Measurements from ENCODE around the gene HNF1B. TPM values are rescaled to one million over a fixed set of nuclear protein-coding genes. Genes with fewer than 3 reads are reported as not detected.

Gene HNF1B
- total RNA-seq, 1 experiment from 2014 or later = 2.0 TPM

DNA sequence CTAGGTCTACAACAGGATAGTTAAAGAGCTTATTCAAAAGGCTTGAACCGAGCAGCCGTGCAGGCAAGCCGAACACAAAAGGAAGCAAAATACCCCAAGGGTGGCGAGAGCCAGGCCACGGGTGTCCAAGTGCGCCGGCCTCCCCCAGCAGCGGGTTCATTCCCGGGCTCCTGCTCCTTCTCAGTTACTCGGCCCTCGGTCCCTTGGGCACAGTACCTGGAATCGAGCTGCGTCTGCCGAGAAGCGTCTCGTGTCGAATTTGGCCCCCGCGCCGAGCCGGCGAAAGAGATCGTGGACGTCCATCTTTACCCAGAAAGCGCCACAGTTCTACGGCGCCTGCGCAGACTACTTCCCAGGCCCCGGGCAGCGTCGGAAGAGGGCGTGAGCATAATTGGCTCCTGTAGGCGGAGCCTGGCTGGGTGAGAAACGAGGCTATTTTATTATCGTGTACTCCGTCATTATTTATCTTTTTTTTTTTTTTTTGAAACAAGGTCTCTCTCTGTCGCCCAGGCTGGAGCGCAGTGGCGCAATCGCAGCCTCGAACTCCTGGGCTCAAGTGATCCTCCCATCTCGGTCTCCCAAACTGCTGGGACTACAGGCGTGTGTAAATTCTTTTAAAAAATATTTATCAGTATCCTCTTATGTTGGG lies 101.6 kb downstream of the HNF1B start, which contains the start of gene DDX52:
Gene DDX52, minus strand, starts transcription at position 329 of the 649 bp plus-strand sequence. Its CDS starts 26 bp downstream, at position 303.
- ATAC-seq (peak; percentile 97), DNase-seq (peak; percentile 85)
- Histone ChIP-seq H3K79me2 (ENCODE audit: low read length) (peaks cover 44% of the 10 kb centered on the region), H3K27me3 (ENCODE audit: low read length) (no peaks in the 10 kb centered on the region), H3K4me3 (ENCODE audit: low read length) (peak within 1 kb of the TSS; percentile 96), H3K9ac (ENCODE audit: low read length) (peak within 1 kb of the TSS; percentile 87), H3K4me2 (ENCODE audit: low read length) (peak within 1 kb of the TSS; percentile 93), H3F3A (ENCODE audit: low read length, unreplicated experiment) (no peaks in the 10 kb centered on the region), H3K27ac (ENCODE audit: low read length) (0 out of 2 replicates have a peak within 1 kb of the TSS, but pooled peaks have one; percentile 19), H2AFZ (ENCODE audit: low read length) (peak within 1 kb of the TSS; percentile 84), H3K36me3 (ENCODE audit: low read depth, low read length) (peaks cover 6% of the 10 kb centered on the region; the same call in 1 of the 2 replicates), H3K9me3 (ENCODE audit: low read length) (no peaks in the 10 kb centered on the region), H4K20me1 (ENCODE audit: low read length) (peaks cover 8% of the 10 kb centered on the region; the same call in 1 of the 2 replicates), H3K4me1 (ENCODE audit: insufficient read depth, low read length) (peaks cover 8% of the 10 kb centered on the region), H3K9me2 (replicated peaks; ENCODE audit: low read length) (no peaks in the 10 kb centered on the region)
- intact Hi-C loops (cut with micrococcal nuclease) = no loop called here
- CTCF ChIA-PET = interaction anchor here (0.6 kb wide), 1 partner anchor 34 kb away, joined by 4 read pairs; no protein-coding TSS in a partner anchor
- BruUV-seq (replicated peaks) = no TSS peak
- TF ChIP-seq, protein P1, sequence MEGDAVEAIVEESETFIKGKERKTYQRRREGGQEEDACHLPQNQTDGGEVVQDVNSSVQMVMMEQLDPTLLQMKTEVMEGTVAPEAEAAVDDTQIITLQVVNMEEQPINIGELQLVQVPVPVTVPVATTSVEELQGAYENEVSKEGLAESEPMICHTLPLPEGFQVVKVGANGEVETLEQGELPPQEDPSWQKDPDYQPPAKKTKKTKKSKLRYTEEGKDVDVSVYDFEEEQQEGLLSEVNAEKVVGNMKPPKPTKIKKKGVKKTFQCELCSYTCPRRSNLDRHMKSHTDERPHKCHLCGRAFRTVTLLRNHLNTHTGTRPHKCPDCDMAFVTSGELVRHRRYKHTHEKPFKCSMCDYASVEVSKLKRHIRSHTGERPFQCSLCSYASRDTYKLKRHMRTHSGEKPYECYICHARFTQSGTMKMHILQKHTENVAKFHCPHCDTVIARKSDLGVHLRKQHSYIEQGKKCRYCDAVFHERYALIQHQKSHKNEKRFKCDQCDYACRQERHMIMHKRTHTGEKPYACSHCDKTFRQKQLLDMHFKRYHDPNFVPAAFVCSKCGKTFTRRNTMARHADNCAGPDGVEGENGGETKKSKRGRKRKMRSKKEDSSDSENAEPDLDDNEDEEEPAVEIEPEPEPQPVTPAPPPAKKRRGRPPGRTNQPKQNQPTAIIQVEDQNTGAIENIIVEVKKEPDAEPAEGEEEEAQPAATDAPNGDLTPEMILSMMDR (conservative IDR thresholded peaks at IDR 0.05; ENCODE audit: low read depth, low read length) = no peak
- TF ChIP-seq EZH2phosphoT487 (IDR thresholded peaks at IDR 0.05; ENCODE audit: borderline replicate concordance, low read length) = no peak
- POLR2A ChIA-PET (ENCODE audit: unreplicated experiment) = no interaction called here

- Histone ChIP-seq H3K4me2 (ENCODE audit: low read length) (peak overlapping the region; percentile 93), H3K9me2 (replicated peaks; ENCODE audit: low read length) (no peaks in the 10 kb centered on the region), H4K20me1 (ENCODE audit: low read length) (peaks cover 8% of the 10 kb centered on the region; the same call in 1 of the 2 replicates), H3K79me2 (ENCODE audit: low read length) (peaks cover 49% of the 10 kb centered on the region), H3K4me3 (ENCODE audit: low read length) (peak overlapping the region; percentile 96), H3K36me3 (ENCODE audit: low read depth, low read length) (peaks cover 6% of the 10 kb centered on the region; the same call in 1 of the 2 replicates), H3K9ac (ENCODE audit: low read length) (peak overlapping the region; percentile 87), H3K9me3 (ENCODE audit: low read length) (no peaks in the 10 kb centered on the region), H3F3A (ENCODE audit: low read length, unreplicated experiment) (no peaks in the 10 kb centered on the region), H3K4me1 (ENCODE audit: insufficient read depth, low read length) (peaks cover 5% of the 10 kb centered on the region; the same call in 1 of the 2 replicates), H3K27me3 (ENCODE audit: low read length) (no peaks in the 10 kb centered on the region), H3K27ac (ENCODE audit: low read length) (0 out of 2 replicates have a peak overlapping the region, but pooled peaks have one; percentile 19), H2AFZ (ENCODE audit: low read length) (peak overlapping the region; percentile 84)
- intact Hi-C loops (cut with micrococcal nuclease) = no loop called here
- no peak for TF ChIP-seq EZH2 (IDR thresholded peaks at IDR 0.05; ENCODE audit: low read length, unreplicated experiment)
- TF ChIP-seq, protein P1 (conservative IDR thresholded peaks at IDR 0.05; ENCODE audit: low read depth, low read length) = no peak
- no TSS peak for BruUV-seq (replicated peaks)
- ATAC-seq = no peak
- ChIA-PET POLR2A (ENCODE audit: unreplicated experiment) (no interaction called here), CTCF (interaction anchor here (0.6 kb wide), 1 partner anchor 33 kb away, joined by 4 read pairs; no protein-coding TSS in a partner anchor)
- DNase-seq = peak; percentile 19
Observed at GRCh38 chr17:37642681-37643080, 102.2 kb downstream of the HNF1B start.

GRCh38 chr17:37640015-37640414 lies 104.8 kb downstream of the HNF1B start:
- Histone ChIP-seq H3K9me2 (replicated peaks; ENCODE audit: low read length) (no peaks in the 10 kb centered on the region), H3K9ac (ENCODE audit: low read length) (no peak overlapping the region), H3K36me3 (ENCODE audit: low read depth, low read length) (peaks cover 6% of the 10 kb centered on the region), H3K4me3 (ENCODE audit: low read length) (no peak overlapping the region), H3K79me2 (ENCODE audit: low read length) (peaks cover 50% of the 10 kb centered on the region), H3F3A (ENCODE audit: low read length, unreplicated experiment) (no peaks in the 10 kb centered on the region), H3K9me3 (ENCODE audit: low read length) (no peaks in the 10 kb centered on the region), H3K4me1 (ENCODE audit: insufficient read depth, low read length) (peaks cover 5% of the 10 kb centered on the region; the same call in 1 of the 2 replicates), H3K27ac (ENCODE audit: low read length) (no peak overlapping the region), H4K20me1 (ENCODE audit: low read length) (peaks cover 12% of the 10 kb centered on the region; the same call in 1 of the 2 replicates), H3K4me2 (ENCODE audit: low read length) (no peak overlapping the region), H3K27me3 (ENCODE audit: low read length) (no peaks in the 10 kb centered on the region), H2AFZ (ENCODE audit: low read length) (no peak overlapping the region)
- intact Hi-C loops (cut with micrococcal nuclease) = no loop called here
- CTCF ChIA-PET = no interaction called here
- TF ChIP-seq, protein P1 (conservative IDR thresholded peaks at IDR 0.05; ENCODE audit: low read depth, low read length) = no peak
- no peak for TF ChIP-seq EZH2 (IDR thresholded peaks at IDR 0.05; ENCODE audit: low read length, unreplicated experiment)
- no peak for TF ChIP-seq EZH2phosphoT487 (IDR thresholded peaks at IDR 0.05; ENCODE audit: borderline replicate concordance, low read length)
- POLR2A ChIA-PET (ENCODE audit: unreplicated experiment) = no interaction called here
- DNase-seq = no peak
- BruUV-seq (replicated peaks) = no TSS peak
- no peak for ATAC-seq

All from PC-3 (cell line).